SK-N-SH (cell line): Measurements from ENCODE around the gene SIRPA. TPM values are rescaled to one million over a fixed set of nuclear protein-coding genes. Genes with fewer than 3 reads are reported as not detected.

ENCODE experiments used
- CTCF ChIA-PET: fragments of 300-600, 350-600 bp; formaldehyde crosslinking; extraction: SDS; loops from one replicate; lab custom pipeline; 2021; lab: Yijun Ruan, JAX
- POLR2A ChIA-PET: fragments of 350-600 bp; sonication (Branson Sonifier 250); formaldehyde crosslinking; extraction: SDS; loops from one replicate; lab custom pipeline; 2020; ENCODE audit warnings: antibody characterized with exemption, inconsistent platforms; lab: Yijun Ruan, JAX
- DNase-seq: peaks from one replicate; pipeline ENCODE4 v3.0.0; 2012
- H2AFZ ChIP-seq: fragments of 200-600 bp; sonication (generic); 2 replicates; pipeline ENCODE4 v1.8.1; 2016; ENCODE audit warnings: antibody characterized with exemption, mild to moderate bottlenecking, low read depth
- H3F3A ChIP-seq: fragments of 200-600 bp; sonication (generic); replicated peaks from 2 replicates; pipeline ENCODE3; 2016; ENCODE audit warnings: antibody characterized with exemption, mild to moderate bottlenecking; ENCODE audit not compliant: insufficient read depth
- H3K27ac ChIP-seq, 2 experiments: fragments of 200-500 bp in 1 of 2; fragments of 200-600 bp in 1 of 2; sonication (Bioruptor generic) in 1 of 2; sonication (generic), shearing (Covaris generic) in 1 of 2; 2 replicates each; pipeline versions ENCODE4 v1.5.1 to v1.6.1; 2014 to 2016; ENCODE audit warnings: low read depth in 2 of 2, inconsistent platforms in 1 of 2, low read length in 1 of 2, mild to moderate bottlenecking in 1 of 2, mixed read lengths in 1 of 2
- H3K27me3 ChIP-seq: fragments of 200-600 bp; sonication (generic), shearing (Covaris generic); 2 replicates; pipeline ENCODE4 v1.6.1; 2016; ENCODE audit warnings: mixed run types; ENCODE audit not compliant: insufficient read depth
- H3K36me3 ChIP-seq, 2 experiments: fragments of 200-500 bp in 1 of 2; fragments of 200-600 bp in 1 of 2; sonication (Bioruptor generic) in 1 of 2; sonication (generic) in 1 of 2; replicated peaks in 1 of 2; 2 replicates each; pipeline versions ENCODE3 to v1.5.1; 2014 to 2016; ENCODE audit warnings: low read length in 1 of 2, mild to moderate bottlenecking in 1 of 2; ENCODE audit not compliant: insufficient read depth in 2 of 2, control insufficient read depth in 1 of 2
- H3K4me1 ChIP-seq, 2 experiments: fragments of 200-500 bp in 1 of 2; fragments of 200-600 bp in 1 of 2; sonication (Bioruptor generic) in 1 of 2; sonication (generic), shearing (Covaris generic) in 1 of 2; 2 replicates each; pipeline versions ENCODE4 v1.5.1 to v1.6.1; 2014 to 2016; ENCODE audit warnings: low read depth in 1 of 2, low read length in 1 of 2, mixed run types in 1 of 2; ENCODE audit not compliant: insufficient read depth in 2 of 2, control insufficient read depth in 1 of 2
- H3K4me2 ChIP-seq: fragments of 200-600 bp; sonication (generic), shearing (Covaris generic); 2 replicates; pipeline ENCODE4 v1.6.1; 2017; ENCODE audit warnings: mixed run types
- H3K4me3 ChIP-seq, 2 experiments: fragments of 200-500 bp in 1 of 2; fragments of 200-600 bp in 1 of 2; sonication (Bioruptor generic) in 1 of 2; sonication (generic), shearing (Covaris generic) in 1 of 2; 2 replicates each; pipeline versions ENCODE4 v1.5.1 to v1.8.1; 2014 to 2016; ENCODE audit warnings: low read depth in 2 of 2, inconsistent platforms in 1 of 2, low read length in 1 of 2, mild to moderate bottlenecking in 1 of 2, mixed read lengths in 1 of 2, moderate library complexity in 1 of 2
- H3K79me2 ChIP-seq: fragments of 200-600 bp; sonication (generic); 2 replicates; pipeline ENCODE4 v1.8.1; 2017; ENCODE audit warnings: mild to moderate bottlenecking; ENCODE audit not compliant: insufficient read depth
- H3K9ac ChIP-seq: fragments of 200-600 bp; sonication (generic); 2 replicates; pipeline ENCODE4 v1.6.1; 2017; ENCODE audit warnings: mixed run types
- H3K9me2 ChIP-seq: fragments of 200-600 bp; sonication (generic); 2 replicates; pipeline ENCODE4 v1.6.1; 2017; ENCODE audit warnings: mixed run types
- H3K9me3 ChIP-seq: fragments of 200-600 bp; sonication (generic); 2 replicates; pipeline ENCODE4 v1.6.1; 2017; ENCODE audit warnings: mixed run types, mild to moderate bottlenecking, moderate library complexity
- H4K20me1 ChIP-seq: fragments of 200-600 bp; sonication (generic); 2 replicates; pipeline ENCODE4 v1.6.1; 2017; ENCODE audit warnings: mild to moderate bottlenecking, mixed run types; ENCODE audit not compliant: insufficient read depth
- CHD2 ChIP-seq: fragments of 150-350 bp; IDR thresholded peaks from 2 replicates; pipeline ENCODE4 v1.6.1; 2018; ENCODE audit warnings: low read length; ENCODE audit not compliant: partially characterized antibody
- ELF1 ChIP-seq: IDR thresholded peaks from 2 replicates; pipeline ENCODE4 v1.4.0; 2012
- EP300 ChIP-seq, 2 experiments: IDR thresholded peaks; 2 replicates each; pipeline versions ENCODE4 v1.4.0 to v1.6.1; 2012; ENCODE audit warnings: borderline replicate concordance in 1 of 2, low read depth in 1 of 2, low read length in 1 of 2
- FOSL2 ChIP-seq: IDR thresholded peaks from 2 replicates; pipeline ENCODE4 v1.4.0; 2012; ENCODE audit warnings: low read depth, mild to moderate bottlenecking, moderate library complexity, borderline replicate concordance
- FOXJ3 ChIP-seq: sonication (generic); formaldehyde crosslinking; IDR thresholded peaks from 2 replicates; pipeline ENCODE4 v1.5.1; 2020; ENCODE audit warnings: mild to moderate bottlenecking, missing genetic modification reagents
- FOXM1 ChIP-seq: IDR thresholded peaks from 2 replicates; pipeline ENCODE4 v1.4.0; 2012; ENCODE audit warnings: low read depth, mild to moderate bottlenecking
- GATA2 ChIP-seq: sonication (generic); formaldehyde crosslinking; IDR thresholded peaks from 2 replicates; pipeline ENCODE4 v1.5.0; 2020; ENCODE audit warnings: mild to moderate bottlenecking, missing genetic modification reagents
- JUND ChIP-seq: IDR thresholded peaks from 2 replicates; pipeline ENCODE4 v1.4.0; 2012
- MEF2A ChIP-seq: IDR thresholded peaks from 2 replicates; pipeline ENCODE4 v1.4.0; 2012; ENCODE audit warnings: low read depth, borderline replicate concordance
- NRF1 ChIP-seq: IDR thresholded peaks from 2 replicates; pipeline ENCODE4 v1.6.1; 2012; ENCODE audit warnings: low read depth, mild to moderate bottlenecking, low read length
- RAD21 ChIP-seq: IDR thresholded peaks from 2 replicates; pipeline ENCODE4 v1.6.1; 2012; ENCODE audit warnings: mild to moderate bottlenecking, low read length
- RCOR1 ChIP-seq: fragments of 150-350 bp; IDR thresholded peaks from 2 replicates; pipeline ENCODE4 v1.6.1; 2017; ENCODE audit warnings: antibody characterized with exemption, low read length
- RXRA ChIP-seq: IDR thresholded peaks from 2 replicates; pipeline ENCODE4 v1.4.0; 2012; ENCODE audit warnings: low read depth, mild to moderate bottlenecking, borderline replicate concordance
- SIN3A ChIP-seq: IDR thresholded peaks from 2 replicates; pipeline ENCODE4 v1.6.1; 2012; ENCODE audit warnings: low read depth, mild to moderate bottlenecking, low read length, moderate library complexity, borderline replicate concordance
- SMC3 ChIP-seq: IDR thresholded peaks from 2 replicates; pipeline ENCODE4 v1.6.1; 2012; ENCODE audit warnings: low read depth, low read length, improper control_type of control experiment
- TAF1 ChIP-seq: IDR thresholded peaks from 2 replicates; pipeline ENCODE4 v1.6.1; 2012; ENCODE audit warnings: low read depth, mild to moderate bottlenecking, low read length, moderate library complexity, borderline replicate concordance
- TEAD4 ChIP-seq: IDR thresholded peaks from 2 replicates; pipeline ENCODE4 v1.4.0; 2012; ENCODE audit warnings: mild to moderate bottlenecking, borderline replicate concordance; ENCODE audit not compliant: insufficient read depth
- USF1 ChIP-seq: IDR thresholded peaks from 2 replicates; pipeline ENCODE4 v1.4.0; 2012; ENCODE audit warnings: low read depth, borderline replicate concordance
- YY1 ChIP-seq: IDR thresholded peaks from 2 replicates; pipeline ENCODE4 v1.4.0; 2012; ENCODE audit warnings: low read depth, mild to moderate bottlenecking
- WGBS: methylation state at CpG from one replicate; pipeline ENCODE4 v1.1.6; 2017; ENCODE audit warnings: low lambda C conversion rate; 5-methylcytosine and 5-hydroxymethylcytosine counted together
- polyA plus RNA-seq, 3 experiments: library from polyadenylated mRNA; depleted of rRNA; stranded (reverse); fragments of >200 nt; gene quantifications; 2 replicates each; pipeline ENCODE4 v1.2.3, GENCODE V29; 2012
- TF ChIP-seq, protein P1 (sequence below): fragments of 150-350 bp; IDR thresholded peaks from 2 replicates; pipeline ENCODE4 v1.6.1; 2016; ENCODE audit warnings: mild to moderate bottlenecking, low read depth, low read length
- TF ChIP-seq, protein P2 (sequence below): IDR thresholded peaks from 2 replicates; pipeline ENCODE4 v1.6.1; 2012; ENCODE audit warnings: mild to moderate bottlenecking, low read depth, low read length, moderate library complexity

SIRPA gene
- polyA plus RNA-seq, 1 of the 3 experiments (the other 2 are of a cell fraction): 9.1 TPM

GRCh38 chr20:1917786-1918185, 22.6 kb downstream of the SIRPA start:
- Histone ChIP-seq H4K20me1 (no peaks in the 10 kb centered on the region), H3K9me3 (no peaks in the 10 kb centered on the region), H3K27me3 (no peaks in the 10 kb centered on the region), H3K27ac (no peak overlapping the region), H3K79me2 (no peaks in the 10 kb centered on the region), H2AFZ (no peak overlapping the region), H3K9ac (no peak overlapping the region), H3F3A (no peaks in the 10 kb centered on the region)
- ChIA-PET CTCF (interaction anchor here (1.5 kb wide), 1 partner anchor 116 kb away, joined by 3 read pairs; no protein-coding TSS in a partner anchor), POLR2A (no interaction called here)
- TF ChIP-seq JUND (no peak), RXRA (no peak), TAF1 (no peak), RCOR1 (no peak), FOSL2 (no peak), MEF2A (no peak), YY1 (no peak), TEAD4 (no peak), GATA2 (CRISPR knock-in tag) (no peak)
- TF ChIP-seq, protein P1, sequence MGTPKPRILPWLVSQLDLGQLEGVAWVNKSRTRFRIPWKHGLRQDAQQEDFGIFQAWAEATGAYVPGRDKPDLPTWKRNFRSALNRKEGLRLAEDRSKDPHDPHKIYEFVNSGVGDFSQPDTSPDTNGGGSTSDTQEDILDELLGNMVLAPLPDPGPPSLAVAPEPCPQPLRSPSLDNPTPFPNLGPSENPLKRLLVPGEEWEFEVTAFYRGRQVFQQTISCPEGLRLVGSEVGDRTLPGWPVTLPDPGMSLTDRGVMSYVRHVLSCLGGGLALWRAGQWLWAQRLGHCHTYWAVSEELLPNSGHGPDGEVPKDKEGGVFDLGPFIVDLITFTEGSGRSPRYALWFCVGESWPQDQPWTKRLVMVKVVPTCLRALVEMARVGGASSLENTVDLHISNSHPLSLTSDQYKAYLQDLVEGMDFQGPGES: no peak
- TF ChIP-seq, protein P2, sequence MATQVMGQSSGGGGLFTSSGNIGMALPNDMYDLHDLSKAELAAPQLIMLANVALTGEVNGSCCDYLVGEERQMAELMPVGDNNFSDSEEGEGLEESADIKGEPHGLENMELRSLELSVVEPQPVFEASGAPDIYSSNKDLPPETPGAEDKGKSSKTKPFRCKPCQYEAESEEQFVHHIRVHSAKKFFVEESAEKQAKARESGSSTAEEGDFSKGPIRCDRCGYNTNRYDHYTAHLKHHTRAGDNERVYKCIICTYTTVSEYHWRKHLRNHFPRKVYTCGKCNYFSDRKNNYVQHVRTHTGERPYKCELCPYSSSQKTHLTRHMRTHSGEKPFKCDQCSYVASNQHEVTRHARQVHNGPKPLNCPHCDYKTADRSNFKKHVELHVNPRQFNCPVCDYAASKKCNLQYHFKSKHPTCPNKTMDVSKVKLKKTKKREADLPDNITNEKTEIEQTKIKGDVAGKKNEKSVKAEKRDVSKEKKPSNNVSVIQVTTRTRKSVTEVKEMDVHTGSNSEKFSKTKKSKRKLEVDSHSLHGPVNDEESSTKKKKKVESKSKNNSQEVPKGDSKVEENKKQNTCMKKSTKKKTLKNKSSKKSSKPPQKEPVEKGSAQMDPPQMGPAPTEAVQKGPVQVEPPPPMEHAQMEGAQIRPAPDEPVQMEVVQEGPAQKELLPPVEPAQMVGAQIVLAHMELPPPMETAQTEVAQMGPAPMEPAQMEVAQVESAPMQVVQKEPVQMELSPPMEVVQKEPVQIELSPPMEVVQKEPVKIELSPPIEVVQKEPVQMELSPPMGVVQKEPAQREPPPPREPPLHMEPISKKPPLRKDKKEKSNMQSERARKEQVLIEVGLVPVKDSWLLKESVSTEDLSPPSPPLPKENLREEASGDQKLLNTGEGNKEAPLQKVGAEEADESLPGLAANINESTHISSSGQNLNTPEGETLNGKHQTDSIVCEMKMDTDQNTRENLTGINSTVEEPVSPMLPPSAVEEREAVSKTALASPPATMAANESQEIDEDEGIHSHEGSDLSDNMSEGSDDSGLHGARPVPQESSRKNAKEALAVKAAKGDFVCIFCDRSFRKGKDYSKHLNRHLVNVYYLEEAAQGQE: no peak
- TF ChIP-seq, all 33 proteins: peak for 0
- Histone ChIP-seq H3K4me1 (no peaks in the 10 kb centered on the region; a peak in 1 of 4 replicates), H3K9me2 (no peaks in the 10 kb centered on the region), H3K4me2 (no peak overlapping the region), H3K36me3 (peaks cover 2 to 5% of the 10 kb centered on the region in 2 experiments), H3K4me3 (no peak overlapping the region)
- no peak for DNase-seq
- 100% methylated on average over 1 of the region's 1 CpG for WGBS

DNA sequence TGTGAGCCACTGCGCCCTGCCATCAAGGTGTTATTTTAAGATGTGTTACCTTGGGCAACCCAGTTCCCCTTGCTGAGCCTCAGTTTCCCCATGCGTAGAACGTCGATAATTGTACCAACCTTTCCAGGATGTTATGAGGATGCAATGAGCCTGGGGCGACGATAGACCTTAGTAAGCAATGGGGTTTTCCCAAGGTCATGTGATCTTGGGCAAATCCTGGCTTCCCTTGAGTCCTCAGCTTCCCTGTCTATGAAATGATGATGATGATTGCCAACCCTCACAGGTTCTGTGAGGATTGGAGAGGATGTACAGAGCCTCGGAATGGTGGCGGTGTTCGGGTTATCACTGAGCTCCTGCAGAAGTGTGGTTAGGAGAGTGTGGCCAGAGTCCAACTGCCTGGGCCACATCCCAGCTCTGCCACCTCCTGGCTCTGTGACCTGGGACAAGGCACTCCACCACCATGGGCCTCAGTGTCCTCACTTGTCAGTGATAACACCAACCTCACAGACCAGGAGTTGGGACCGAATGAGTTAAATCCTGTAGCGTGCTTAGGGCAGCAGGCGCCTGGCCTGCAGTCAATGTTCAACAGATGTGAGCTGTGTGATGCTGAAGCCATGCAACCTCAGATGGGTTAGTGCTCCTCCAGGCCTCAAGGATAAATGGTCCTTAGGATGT, 23.4 kb downstream of the SIRPA start:
- Histone ChIP-seq H3F3A (no peaks in the 10 kb centered on the region), H3K79me2 (no peaks in the 10 kb centered on the region), H3K36me3 (peaks cover 2 to 9% of the 10 kb centered on the region in 2 experiments), H2AFZ (no peak overlapping the region), H3K27ac (no peak overlapping the region), H3K4me2 (no peak overlapping the region), H4K20me1 (no peaks in the 10 kb centered on the region), H3K4me1 (no peaks in the 10 kb centered on the region; a peak in 1 of 4 replicates), H3K4me3 (no peak overlapping the region), H3K9me2 (no peaks in the 10 kb centered on the region), H3K9ac (no peak overlapping the region), H3K27me3 (no peaks in the 10 kb centered on the region), H3K9me3 (no peaks in the 10 kb centered on the region)
- no peak for TF ChIP-seq EP300 (IDR thresholded peaks at IDR 0.05; ENCODE audit: borderline replicate concordance in 1 of 2, low read depth in 1 of 2, low read length in 1 of 2)
- no peak for TF ChIP-seq RCOR1
- no peak for TF ChIP-seq RAD21
- no peak for TF ChIP-seq SMC3
- TF ChIP-seq ELF1: no peak
- no peak for TF ChIP-seq FOXM1
- TF ChIP-seq RXRA: no peak
- no peak for TF ChIP-seq GATA2 (CRISPR knock-in tag)
- TF ChIP-seq MEF2A: no peak
- no peak for TF ChIP-seq SIN3A
- no peak for TF ChIP-seq NRF1
- no peak for TF ChIP-seq YY1
- TF ChIP-seq TEAD4: no peak
- TF ChIP-seq CHD2: no peak
- TF ChIP-seq USF1: no peak
- no peak for TF ChIP-seq FOXJ3 (CRISPR knock-in tag)
- no peak for TF ChIP-seq TAF1
- DNase-seq: no peak
- 92% methylated on average over 11 of the region's 12 CpGs for WGBS
- ChIA-PET CTCF (interaction anchor here (1.5 kb wide), 1 partner anchor 117 kb away, joined by 3 read pairs; no protein-coding TSS in a partner anchor), POLR2A (no interaction called here)
